ENCODE measurements around the gene SH3GL3.

The SH3GL3 gene, protein sequence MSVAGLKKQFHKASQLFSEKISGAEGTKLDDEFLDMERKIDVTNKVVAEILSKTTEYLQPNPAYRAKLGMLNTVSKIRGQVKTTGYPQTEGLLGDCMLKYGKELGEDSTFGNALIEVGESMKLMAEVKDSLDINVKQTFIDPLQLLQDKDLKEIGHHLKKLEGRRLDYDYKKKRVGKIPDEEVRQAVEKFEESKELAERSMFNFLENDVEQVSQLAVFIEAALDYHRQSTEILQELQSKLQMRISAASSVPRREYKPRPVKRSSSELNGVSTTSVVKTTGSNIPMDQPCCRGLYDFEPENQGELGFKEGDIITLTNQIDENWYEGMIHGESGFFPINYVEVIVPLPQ
- long read RNA-seq, donor 1, partial matches to known transcripts: 0 of 3 reads
- long read RNA-seq, donor 1, other reads (novel, unspliced or antisense): 0 of 3 reads
- long read RNA-seq, donor 2, partial matches to known transcripts: 0 of 4 reads
- long read RNA-seq, donor 2, other reads (novel, unspliced or antisense): 0 of 4 reads
- long read RNA-seq, donor 3: 0 reads
- long read RNA-seq, donor 4, partial matches to known transcripts: 0 of 3 reads
- long read RNA-seq, donor 4, other reads (novel, unspliced or antisense): 0 of 3 reads
- long read RNA-seq, donor 5, partial matches to known transcripts: 0 of 2 reads
- long read RNA-seq, donor 5, other reads (novel, unspliced or antisense): 0 of 2 reads
- long read RNA-seq, donor 6, partial matches to known transcripts: 0 of 1 reads
- long read RNA-seq, donor 6, other reads (novel, unspliced or antisense): 0 of 1 reads
- long read RNA-seq, donor 7: 0 reads
- long read RNA-seq, donor 8, partial matches to known transcripts: 0 of 4 reads
- long read RNA-seq, donor 8, other reads (novel, unspliced or antisense): 0 of 4 reads

DNA sequence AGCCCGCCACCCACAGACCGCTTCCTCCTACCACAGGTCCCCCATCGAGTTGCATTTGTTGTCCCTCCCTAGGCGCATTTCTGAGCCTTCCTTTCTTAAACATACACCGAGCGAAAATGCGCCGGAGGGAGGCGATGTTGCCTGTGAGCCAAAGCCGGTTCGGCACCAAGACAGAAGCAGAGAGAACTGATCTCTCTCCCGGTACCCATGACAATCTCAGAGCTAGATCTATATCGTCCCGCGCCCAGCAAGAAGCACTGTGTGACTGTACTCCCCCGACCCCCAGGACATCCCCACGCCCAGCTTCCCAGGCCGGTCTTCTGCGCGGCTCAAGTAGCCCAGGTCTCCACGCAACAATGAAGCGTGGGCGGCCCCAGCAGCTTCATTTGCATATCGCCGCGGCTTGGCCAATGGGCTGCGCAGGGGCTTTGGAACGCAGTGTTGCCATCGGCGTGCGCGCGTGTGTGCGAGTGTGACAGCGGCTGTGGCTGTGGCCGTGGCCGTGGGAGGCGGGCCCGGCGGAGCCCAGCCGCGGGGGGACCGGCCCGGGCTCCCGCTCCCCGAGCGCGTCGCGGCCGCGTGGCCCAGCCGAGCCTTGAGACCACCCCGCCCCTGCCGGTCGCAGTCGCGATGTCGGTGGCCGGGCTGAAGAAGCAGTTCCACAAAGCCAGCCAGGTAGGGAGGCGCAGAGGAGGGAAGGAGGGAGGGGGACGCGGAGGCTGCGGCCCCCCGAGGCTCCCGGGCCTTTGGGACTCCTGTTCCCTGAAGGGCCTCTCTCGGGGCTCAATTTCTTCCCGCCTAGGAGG lies at the start of gene SH3GL3:
Gene SH3GL3 (plus strand): TSS at position 438 of the 806 bp plus-strand sequence. CDS start 193 bp downstream, at position 631.
- DNase-seq: peak; percentile 80

DNA sequence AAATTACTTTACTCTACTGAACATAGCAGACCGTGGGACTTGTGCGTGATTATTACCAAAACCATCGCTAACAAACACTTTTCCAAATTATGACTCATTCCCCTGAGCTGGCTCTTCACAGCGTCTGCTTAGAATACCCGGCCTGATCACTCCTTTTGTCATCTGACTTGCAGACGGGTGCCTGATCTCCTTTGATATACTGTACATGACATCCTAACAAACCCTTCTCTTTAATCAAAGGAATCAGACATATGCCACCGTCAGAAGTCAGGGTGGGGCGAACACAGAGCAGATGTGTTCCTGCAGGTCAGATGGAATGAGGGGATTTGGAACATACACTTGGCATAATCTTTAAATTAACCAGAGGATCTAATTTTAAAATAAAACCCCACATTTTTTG lies 48.5 kb upstream of the SH3GL3 start:
- DNase-seq: no peak

DNA sequence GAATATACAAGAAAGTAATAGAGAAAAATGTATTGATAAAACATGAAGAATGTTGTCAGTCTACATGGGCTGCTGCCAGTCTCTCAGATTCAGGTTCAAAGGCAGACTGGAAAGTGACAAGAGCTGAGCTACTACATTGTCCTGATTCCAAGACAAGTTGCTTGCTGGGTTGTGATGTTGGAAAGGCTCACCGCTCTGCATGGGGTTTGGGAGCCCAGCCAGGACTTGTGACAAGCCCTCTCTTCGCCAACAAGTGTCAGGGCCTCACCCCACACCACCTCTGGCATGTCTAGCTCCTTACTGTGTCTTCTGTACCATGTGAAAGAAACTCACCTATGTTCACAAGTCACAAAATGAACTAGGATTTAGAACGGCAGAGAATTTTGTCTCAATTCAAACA lies 43.0 kb upstream of the SH3GL3 start:
- no peak for DNase-seq

DNA sequence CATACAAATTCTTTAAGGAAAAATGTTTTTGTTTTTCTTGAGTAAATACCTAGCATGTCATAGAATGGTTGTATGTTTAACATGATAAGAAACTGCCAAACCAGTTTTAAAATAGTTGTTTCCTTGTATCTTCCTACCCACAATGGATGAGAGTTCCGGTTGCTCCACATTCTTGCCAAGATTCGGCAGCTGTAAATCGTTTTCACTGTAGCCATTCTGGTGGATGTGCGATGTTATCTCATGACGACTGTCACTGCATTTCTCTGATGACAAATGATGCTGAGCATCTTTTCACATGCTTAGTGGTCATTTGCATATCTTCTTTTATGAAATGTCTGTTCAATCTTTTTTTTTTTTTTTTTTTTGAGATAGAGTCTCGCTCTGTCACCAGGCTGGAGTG lies 36.6 kb upstream of the SH3GL3 start:
- DNase-seq: no peak

DNA sequence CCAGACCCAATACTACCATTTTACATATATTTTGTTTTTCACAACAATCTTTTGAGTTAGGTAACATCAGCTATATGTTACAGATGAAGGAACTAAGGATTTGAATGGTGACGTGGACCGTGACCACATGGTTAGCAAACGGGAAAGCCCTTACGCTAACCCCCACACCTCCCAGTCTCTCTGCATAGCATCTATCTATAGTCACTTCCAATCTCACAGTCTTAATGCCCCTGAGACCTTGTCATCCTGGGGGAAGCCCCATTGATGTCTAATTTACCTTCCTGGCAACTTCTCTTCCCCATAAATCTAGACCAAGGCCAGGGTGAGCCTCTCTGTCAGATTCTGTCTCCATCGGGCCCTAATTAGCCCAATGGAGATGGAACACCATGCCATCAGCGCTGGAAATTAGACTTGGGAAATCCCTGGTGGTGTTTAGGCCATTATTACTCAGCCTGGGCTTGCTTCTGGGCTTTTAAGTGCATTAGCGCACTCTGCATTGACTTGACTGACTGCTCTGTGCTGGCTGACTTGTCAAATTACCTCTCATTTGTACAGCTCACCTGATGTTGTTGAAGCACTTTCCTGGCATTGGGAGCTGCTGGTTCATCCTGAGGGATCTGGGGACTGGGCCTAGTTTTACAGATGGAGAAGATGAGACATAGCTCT lies 34.0 kb upstream of the SH3GL3 start:
- DNase-seq: no peak

DNA sequence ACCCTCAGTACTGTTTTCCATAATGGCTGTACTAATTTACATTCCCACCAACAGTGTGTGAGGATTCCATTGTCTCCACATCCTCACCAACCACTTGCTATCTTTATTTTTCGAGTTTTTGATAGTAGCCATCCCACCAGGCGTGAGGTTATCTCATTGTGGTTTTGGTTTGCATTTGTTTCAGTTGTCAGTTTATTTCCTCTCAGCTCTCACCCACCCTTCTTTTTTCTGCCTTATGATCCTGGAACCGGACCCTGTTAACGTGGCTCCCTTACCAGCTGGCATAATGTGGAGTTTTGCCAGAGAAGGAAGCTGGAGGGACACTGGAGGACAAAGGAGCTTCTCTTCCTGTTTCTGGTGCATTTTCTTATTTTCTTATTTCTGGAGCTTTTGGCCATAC lies 25.1 kb upstream of the SH3GL3 start:
- no peak for DNase-seq

DNA sequence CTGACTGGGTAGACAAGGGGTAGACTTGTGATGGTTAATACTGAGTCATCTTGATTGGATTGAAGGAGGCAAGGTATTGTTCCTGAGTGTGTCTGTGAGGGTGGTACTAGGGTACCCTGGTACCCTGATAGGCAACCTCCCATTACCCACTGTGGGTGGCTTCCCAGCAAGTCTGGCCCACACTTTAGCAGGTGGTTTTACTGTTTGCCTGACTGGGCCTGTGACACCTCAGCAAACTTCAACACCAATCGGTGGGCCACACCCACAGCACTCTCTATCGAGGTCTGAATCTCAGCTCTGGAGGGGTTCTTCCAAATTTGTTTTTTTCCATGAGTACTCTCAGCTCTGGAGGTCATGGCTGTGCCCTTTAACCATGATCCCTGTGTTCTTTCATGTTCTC lies 24.6 kb upstream of the SH3GL3 start:
- DNase-seq: no peak

DNA sequence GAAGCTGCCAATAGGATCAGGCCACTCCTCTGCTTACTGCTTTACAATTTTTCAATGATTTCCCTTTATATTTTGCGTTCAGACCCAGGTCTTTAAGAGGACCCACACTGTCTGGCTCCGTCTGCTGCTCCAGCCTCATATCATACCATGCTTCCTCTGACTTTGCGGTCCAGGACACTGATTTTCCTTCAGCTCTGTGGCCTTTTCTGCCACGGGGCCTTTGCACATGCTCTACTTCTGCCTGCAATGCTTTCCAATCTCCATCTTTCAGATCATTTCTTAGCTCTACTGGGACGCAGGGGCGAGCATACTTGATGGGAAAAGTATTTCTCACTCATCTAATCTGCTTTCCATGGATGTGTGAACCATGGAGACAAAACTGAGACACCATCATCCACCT lies 23.0 kb upstream of the SH3GL3 start:
- DNase-seq: no peak

DNA sequence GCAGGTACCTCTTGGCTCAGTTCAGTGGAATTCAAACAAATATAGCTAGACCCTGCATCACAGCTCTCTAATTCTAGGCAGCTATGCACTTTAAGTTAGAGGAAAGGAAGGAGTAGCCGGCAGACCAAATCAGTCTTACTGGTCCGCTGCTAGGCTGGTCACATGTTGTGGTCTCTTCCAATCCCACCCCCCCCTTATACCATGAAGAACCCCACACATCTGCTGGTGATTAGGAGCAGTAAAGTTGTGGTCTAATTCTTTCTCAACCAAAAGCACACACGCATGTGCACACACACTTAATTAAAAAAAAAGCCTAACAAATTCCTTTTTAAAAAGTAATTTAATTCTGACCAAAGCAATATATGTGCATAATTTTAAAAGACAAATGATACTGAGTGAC lies 16.7 kb upstream of the SH3GL3 start:
- no peak for DNase-seq

DNA sequence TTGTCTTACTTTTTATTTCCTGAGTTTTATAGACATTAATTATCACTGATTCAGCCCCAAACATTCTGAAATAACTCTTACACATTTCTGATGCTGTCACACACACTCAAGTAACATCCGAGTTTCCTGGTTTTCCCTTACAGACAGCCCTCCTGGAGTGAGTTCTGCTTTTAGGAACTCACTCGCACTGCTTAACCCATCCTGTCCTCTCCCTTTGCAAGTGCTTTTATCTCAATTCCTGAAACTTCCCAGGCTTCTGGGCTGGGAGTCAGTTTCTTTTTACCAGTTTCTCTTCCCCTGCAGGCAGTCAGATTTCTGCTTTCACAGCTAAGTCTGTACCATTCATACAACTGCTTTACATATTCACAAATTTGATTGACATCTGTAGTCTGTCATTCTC lies 15.6 kb upstream of the SH3GL3 start:
- DNase-seq: no peak

DNA sequence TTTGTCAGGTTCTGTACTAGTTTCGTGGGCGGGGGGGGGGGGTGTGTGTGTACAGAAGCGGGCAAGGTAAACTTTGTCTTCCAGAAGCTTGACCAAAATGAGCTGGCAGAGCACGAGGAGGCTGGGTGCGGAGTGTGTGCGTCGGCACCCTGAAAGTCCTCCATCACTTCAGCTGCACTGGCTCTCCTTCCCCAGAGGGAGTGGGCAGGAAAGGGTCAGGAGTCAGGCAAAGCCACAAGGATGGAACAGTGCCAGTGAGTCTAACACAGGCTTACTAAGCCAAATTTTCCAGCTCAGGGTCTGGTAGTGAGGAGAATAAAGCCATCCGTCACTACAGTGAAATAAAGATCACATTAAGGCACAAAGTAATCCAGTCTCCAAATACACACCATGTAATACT lies 11.9 kb upstream of the SH3GL3 start:
- DNase-seq: no peak

DNA sequence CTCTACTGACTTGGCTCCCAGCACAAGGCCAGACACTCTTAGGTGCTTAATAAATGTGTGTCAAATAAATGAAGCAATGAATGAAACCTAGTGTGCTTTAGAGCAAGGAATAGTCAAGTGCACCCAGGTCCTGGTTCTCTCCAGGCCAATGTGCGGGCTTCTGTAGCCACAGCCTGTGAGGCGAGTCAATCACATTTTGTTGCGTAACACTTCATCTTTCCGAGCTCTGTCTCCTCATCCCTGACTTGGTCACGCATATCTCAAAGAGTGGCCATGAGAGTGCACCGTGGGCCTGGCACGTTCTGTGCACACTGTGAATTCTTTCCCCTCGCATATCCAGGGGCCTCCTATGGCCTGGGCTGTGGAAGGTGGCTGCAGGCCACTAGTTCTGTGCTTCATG lies 11.4 kb upstream of the SH3GL3 start:
- DNase-seq: no peak

DNA sequence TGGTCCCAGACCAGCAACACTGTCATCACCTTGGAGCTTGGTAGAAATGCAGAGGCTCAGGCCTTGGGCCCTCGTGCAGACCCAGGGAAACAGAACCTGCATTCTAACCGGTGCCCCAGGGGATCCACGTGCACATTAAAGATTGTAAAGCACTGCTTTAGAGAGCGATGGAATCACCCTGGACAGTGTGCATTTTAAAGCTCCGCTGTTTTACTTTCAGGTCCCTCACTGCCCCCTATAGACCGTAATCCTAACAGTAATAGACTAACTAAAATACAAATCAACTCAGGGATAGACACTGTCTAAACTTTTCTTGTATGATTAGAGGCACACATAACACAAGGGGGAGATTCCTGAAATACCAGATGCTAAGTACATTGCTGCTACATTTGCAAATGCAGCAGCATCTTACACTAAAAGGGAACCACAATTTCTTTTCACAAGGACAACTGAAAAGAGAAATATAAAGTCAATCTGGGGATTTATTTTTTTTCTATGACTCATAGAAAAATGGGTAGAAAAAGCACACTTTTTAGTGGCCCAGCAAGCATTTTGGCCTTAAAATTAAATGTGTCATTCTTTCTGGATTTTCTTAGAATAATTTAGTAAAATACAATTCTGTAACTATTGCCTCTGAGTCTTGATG lies 10.5 kb upstream of the SH3GL3 start:
- DNase-seq: peak; percentile 26

DNA sequence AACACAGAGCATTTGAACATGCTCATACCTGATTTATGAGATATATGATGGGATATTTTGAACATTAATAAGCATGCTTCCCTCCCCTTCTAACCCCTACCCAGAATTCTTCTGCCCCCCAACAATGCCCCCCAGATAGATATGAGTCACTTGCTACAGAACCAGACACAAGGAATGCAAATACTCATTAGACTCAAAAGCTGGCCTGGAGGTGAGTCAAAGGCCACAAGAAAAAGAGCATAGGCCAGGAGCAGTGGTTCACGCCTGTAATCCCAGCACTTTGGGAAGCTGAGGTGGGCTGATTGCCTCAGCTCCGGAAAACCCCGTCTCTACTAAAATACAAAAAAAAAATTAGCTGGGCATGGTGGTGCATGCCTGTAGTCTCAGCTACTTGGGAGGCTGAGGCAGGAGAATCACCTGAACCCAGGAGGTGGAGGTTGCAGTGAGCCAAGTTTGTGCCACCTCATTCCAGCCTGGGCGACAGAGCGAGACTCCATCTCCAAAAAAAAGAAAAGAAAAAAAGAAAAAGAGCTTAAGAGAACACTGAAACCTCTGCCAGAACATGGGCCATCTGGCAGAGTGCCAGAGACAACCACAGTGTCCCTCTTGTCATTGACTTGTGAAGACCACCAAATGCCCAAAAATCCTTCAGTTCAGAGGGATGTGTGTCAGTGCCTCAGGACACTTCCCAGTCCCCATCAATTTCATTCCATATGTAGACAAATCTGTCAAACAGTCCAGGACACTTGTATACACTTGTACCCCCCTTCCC lies 3.9 kb upstream of the SH3GL3 start:
- no peak for DNase-seq

DNA sequence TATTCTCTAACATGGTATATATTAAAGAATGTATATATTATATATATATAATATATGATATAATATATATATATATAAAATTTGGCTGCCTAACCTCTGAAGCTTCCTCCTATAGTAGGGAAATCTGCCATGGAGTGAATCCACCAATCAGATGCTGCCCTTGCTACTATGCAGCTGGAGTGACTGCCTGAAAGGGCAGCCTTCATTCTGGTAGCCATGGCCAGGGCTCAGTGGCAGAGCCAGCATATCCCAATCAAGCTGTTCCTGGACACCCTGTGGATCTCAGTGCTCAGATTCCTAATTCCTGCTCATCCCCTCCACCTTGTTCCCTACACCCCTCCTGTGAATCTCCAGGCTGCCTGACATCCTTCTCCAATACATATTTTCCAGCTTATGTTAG lies 2.2 kb upstream of the SH3GL3 start:
- no peak for DNase-seq

DNA sequence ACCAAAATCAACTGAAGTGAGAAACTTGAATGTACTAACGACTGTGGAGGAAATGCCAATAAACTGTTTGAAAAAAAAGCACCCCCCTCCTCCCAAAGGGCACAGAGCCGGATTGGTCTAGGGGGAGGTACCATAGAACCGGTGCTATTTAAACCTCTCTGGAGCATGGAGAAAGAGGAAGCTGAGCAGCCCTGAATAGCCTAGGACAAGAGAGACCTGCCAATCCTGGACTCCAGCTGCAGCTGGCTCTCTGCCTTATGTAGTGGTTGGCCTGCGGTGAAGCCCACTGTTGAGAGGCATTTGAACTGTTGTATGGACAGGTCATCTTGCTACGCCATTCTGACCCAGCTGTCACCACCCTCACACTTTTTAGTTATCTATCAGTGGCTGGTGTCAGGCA lies 1.5 kb upstream of the SH3GL3 start:
- DNase-seq: no peak

DNA sequence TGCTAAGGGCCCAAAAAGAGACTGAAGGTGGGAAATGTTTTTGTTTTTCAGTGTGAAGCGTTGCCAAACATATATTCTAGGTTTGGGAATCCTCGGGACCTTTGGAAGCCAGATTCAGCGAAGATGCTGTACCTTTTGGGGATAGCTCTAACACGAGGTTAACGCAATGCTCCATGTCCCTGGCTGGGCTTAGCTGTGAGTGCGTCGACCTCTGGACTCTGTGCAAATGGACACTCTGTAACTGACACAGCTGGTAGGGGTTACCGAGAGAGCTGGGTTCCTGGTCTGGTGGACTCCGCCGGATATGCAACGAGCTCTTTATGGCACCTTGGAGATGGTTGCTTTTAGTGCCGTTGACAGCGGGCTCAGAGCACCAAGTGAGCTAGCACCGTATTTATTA lies 724 bp upstream of the SH3GL3 start:
- DNase-seq: no peak

DNA sequence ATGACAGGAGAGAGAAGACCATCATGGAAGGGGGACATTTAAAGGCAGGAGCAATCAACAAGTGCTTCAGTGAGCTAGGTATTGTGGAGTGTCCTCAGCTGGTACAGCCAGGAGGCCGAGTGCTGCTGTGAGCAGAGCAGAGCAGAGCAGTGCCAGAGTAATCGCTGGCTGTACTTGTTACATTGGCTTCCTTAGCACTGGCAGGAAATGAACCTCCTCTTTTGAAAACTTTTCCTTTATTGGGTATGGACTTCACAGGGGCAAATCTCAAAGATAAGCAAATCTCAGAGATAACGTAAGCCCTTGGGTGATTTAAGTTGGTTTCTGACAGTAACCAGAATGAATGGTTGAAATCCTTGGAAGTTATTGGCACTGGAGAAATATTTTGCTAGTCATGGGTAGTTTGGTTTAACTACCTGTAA lies 2.1 kb downstream of the SH3GL3 start:
- no peak for DNase-seq

DNA sequence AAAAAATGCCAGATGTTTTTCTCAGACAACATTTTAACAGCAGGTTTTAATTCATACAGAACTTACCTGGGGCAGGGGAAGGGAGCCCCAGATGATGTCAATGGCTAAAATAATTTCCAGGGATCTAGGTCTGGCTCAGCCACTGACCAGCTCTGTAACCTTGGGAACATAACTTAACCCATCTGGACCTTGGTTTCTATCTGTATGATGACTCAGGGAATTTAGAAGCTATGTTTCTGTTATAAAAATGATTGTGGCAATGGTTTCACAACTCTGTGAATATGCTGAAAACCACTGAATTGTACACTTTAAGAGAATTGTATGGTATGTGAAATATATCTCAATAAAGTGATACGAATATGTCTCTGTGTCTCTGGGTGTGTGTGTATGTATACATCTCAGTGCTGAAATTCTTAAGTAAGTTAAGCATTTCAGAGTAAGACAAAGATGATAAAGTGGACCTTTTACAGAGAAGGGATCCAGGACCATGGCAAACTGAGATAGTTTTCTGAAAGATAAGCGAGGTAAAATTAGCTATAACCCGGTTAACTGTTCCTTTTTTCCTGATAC lies 2.9 kb downstream of the SH3GL3 start:
- DNase-seq: no peak

DNA sequence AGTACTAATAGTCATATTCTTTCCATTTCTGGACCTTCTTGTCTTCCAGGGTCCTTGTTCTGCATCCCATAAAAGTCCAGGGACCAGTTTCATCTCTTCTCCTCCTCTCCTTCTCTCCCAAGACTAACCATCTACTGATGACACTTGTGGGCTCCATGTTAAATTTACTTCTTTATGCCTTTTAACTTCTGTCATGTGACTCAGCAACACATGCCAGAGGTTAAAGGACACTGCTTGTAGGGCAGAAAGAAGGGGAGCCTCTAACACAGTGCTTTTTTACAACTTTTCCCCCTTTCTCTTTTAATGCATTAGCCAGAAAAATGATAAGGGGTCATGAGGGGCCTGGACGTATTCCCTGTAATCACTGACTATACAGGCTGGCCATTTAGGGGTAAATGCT lies 10.0 kb downstream of the SH3GL3 start:
- no peak for DNase-seq

Measured in right kidney (tissue), 9 donors.